GM23248 (cell line): Measurements from ENCODE around the gene UQCRHL. TPM values are rescaled to one million over a fixed set of nuclear protein-coding genes. Genes with fewer than 3 reads are reported as not detected.
A peak's percentile ranks its signal among the peaks of the same experiment; 100 is the strongest.

Experiments used
- DNase-seq: peaks from one replicate; pipeline ENCODE4 v3.0.0-alpha.2; 2015
- H2AFZ ChIP-seq: fragments of 200-600 bp; sonication (generic); 2 replicates; pipeline ENCODE4 v1.6.1; 2016; ENCODE audit warnings: antibody characterized with exemption
- H3F3A ChIP-seq: fragments of 200-600 bp; sonication (generic); 2 replicates; pipeline ENCODE4 v1.6.1; 2016; ENCODE audit warnings: mild to moderate bottlenecking, antibody characterized with exemption, mixed run types; ENCODE audit not compliant: insufficient read depth
- H3K27ac ChIP-seq: fragments of 200-600 bp; sonication (generic); 2 replicates; pipeline ENCODE4 v1.5.1; 2016; ENCODE audit warnings: mild to moderate bottlenecking
- H3K27me3 ChIP-seq: fragments of 200-600 bp; sonication (generic); replicated peaks from 2 replicates; pipeline ENCODE4 v1.6.1; 2016; ENCODE audit warnings: mild to moderate bottlenecking; ENCODE audit not compliant: insufficient read depth
- H3K36me3 ChIP-seq: fragments of 200-600 bp; sonication (generic); 2 replicates; pipeline ENCODE4 v1.6.1; 2016; ENCODE audit warnings: low read depth, mild to moderate bottlenecking
- H3K4me1 ChIP-seq: fragments of 200-600 bp; sonication (generic); 2 replicates; pipeline ENCODE4 v1.6.1; 2016; ENCODE audit warnings: mild to moderate bottlenecking; ENCODE audit not compliant: insufficient read depth
- H3K4me2 ChIP-seq: fragments of 200-600 bp; sonication (generic); one replicate; pipeline ENCODE4 v1.6.1; 2016; ENCODE audit warnings: mild to moderate bottlenecking; ENCODE audit not compliant: unreplicated experiment
- H3K4me3 ChIP-seq: fragments of 200-600 bp; sonication (generic); 2 replicates; pipeline ENCODE4 v1.5.1; 2016; ENCODE audit warnings: mild to moderate bottlenecking
- H3K79me2 ChIP-seq: fragments of 200-600 bp; sonication (generic); 2 replicates; pipeline ENCODE4 v1.6.1; 2016; ENCODE audit warnings: mild to moderate bottlenecking; ENCODE audit not compliant: insufficient read depth
- H3K9ac ChIP-seq: fragments of 200-600 bp; sonication (generic); 2 replicates; pipeline ENCODE4 v1.6.1; 2016; ENCODE audit warnings: mild to moderate bottlenecking
- H3K9me2 ChIP-seq: fragments of 200-600 bp; sonication (generic); 2 replicates; pipeline ENCODE4 v1.6.1; 2016; ENCODE audit warnings: mixed run types, mild to moderate bottlenecking, moderate library complexity; ENCODE audit not compliant: insufficient read depth
- H3K9me3 ChIP-seq: fragments of 200-600 bp; sonication (generic); one replicate; pipeline ENCODE4 v1.6.1; 2017; ENCODE audit warnings: low read depth
- H4K20me1 ChIP-seq: fragments of 200-600 bp; sonication (generic); 2 replicates; pipeline ENCODE4 v1.6.0; 2016; ENCODE audit not compliant: insufficient read depth
- EZH2 ChIP-seq: fragments of 200-600 bp; sonication (generic); IDR thresholded peaks from 2 replicates; pipeline ENCODE4 v1.6.1; 2018; ENCODE audit warnings: antibody characterized with exemption, mild to moderate bottlenecking; ENCODE audit not compliant: insufficient read depth, poor library complexity, severe bottlenecking
- EZH2phosphoT487 ChIP-seq: fragments of 200-600 bp; sonication (generic); IDR thresholded peaks from 2 replicates; pipeline ENCODE4 v1.6.1; 2018; ENCODE audit warnings: antibody characterized with exemption, moderate library complexity, mild to moderate bottlenecking, low read depth; ENCODE audit not compliant: insufficient read depth
- WGBS, 2 experiments: methylation state at CpG; one replicate each; pipeline ENCODE4 v1.1.6; 2015 to 2017; ENCODE audit warnings: low lambda C conversion rate in 2 of 2, low coverage in 1 of 2; ENCODE audit errors: missing lambda C conversion rate in 2 of 2; 5-methylcytosine and 5-hydroxymethylcytosine counted together
- in situ Hi-C: fragments of 300-500 bp; cut with MboI; formaldehyde crosslinking; loops from 2 replicates; pipeline ENCODE4 v1.15.0; 2020
- polyA plus RNA-seq: library from polyadenylated mRNA; unstranded; fragments of >200 nt; fragmentation: Nextera tagmentation; extraction: Ambion mirVana; gene quantifications from 2 replicates; pipeline ENCODE4 v1.2.1, GENCODE V29; 2016
- total RNA-seq: library from RNA; depleted of rRNA; stranded (reverse); fragments of >200 nt; shearing (Covaris generic); gene quantifications from 2 replicates; pipeline ENCODE4 v1.2.3, GENCODE V29; 2014; rRNA removed

The UQCRHL gene
- total and polyA plus RNA-seq, 2 experiments from 2014 or later: 0.32 to 0.60 TPM

DNA sequence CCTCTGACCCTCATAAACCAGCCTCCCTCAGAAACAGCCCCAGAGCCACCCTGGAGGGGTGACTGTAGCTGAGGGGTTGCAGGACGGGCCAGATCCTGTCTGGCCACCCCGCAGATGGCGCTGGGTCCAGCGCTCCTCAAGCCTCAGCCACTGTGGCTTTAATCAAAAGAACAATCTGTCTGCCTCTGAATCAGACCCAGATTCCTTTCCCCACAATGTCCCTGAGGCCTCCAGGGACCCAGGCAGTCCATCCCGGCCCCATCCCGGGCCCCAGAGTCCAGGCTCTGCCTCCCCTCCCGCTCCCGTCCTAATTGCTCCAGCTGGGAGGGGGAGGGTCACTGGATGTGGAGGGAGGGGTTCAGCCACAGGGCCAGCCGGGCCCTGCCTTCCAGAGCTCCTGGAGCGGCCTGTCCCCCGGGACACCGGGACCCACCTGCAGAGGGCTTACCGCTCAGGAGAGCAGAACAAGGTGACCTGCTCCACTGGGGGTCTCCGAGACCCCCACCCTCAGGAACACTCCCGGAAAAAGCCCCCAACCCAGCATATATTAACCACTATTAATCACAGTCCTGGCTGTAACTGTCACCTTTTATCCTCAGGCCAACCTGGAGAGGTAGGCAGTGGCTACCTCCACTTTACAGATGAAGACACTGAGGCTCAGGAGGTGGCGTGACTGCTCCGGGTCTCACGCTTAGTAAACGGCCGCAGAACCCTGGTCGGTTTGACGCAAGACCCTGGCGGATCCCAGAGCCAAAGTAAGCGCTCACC lies 49.7 kb downstream of the UQCRHL start:
- Histone ChIP-seq H3K27ac (no peak overlapping the region), H3F3A (peaks cover 5% of the 10 kb centered on the region), H3K4me3 (peak overlapping the region; percentile 77), H3K4me2 (peak overlapping the region; percentile 36), H3K27me3 (no peaks in the 10 kb centered on the region), H3K9me3 (no peaks in the 10 kb centered on the region), H3K4me1 (peaks cover 23% of the 10 kb centered on the region), H3K9me2 (no peaks in the 10 kb centered on the region), H3K9ac (0 out of 2 replicates have a peak overlapping the region, but pooled peaks have one; percentile 82), H3K36me3 (no peaks in the 10 kb centered on the region), H2AFZ (peak overlapping the region; percentile 39; the same call in 1 of the 2 replicates), H3K79me2 (peaks cover 40% of the 10 kb centered on the region), H4K20me1 (no peaks in the 10 kb centered on the region)
- in situ Hi-C loops: no loop called here
- WGBS, 2 experiments: 29 to 35% methylated on average over 19 to 22 of the region's 24 CpGs
- DNase-seq: peak; percentile 40
- TF ChIP-seq EZH2phosphoT487 (no peak), EZH2 (no peak)

Other genes starting within 250 kb of the UQCRHL start
- 2.2 and 3.9 TPM in 2 replicates for gene AGMAT, start 222.6 kb downstream of the UQCRHL start, total RNA-seq
- 0.75 and 0.85 TPM in 2 replicates for gene AGMAT, start 222.6 kb downstream of the UQCRHL start, polyA plus RNA-seq
- gene DDI2, start 190.2 kb downstream of the UQCRHL start, total RNA-seq: 7.9 and 19.6 TPM in 2 replicates
- 4.3 and 5.0 TPM in 2 replicates for gene DDI2, start 190.2 kb downstream of the UQCRHL start, polyA plus RNA-seq
- gene PLEKHM2, start 123.3 kb downstream of the UQCRHL start, total RNA-seq: 52.9 and 67.9 TPM in 2 replicates
- gene PLEKHM2, start 123.3 kb downstream of the UQCRHL start, polyA plus RNA-seq: 14.8 and 14.9 TPM in 2 replicates
- 0.13 and 0.54 TPM in 2 replicates for gene SLC25A34, start 71.4 kb downstream of the UQCRHL start, total RNA-seq
- 0.20 and 0.29 TPM in 2 replicates for gene SLC25A34, start 71.4 kb downstream of the UQCRHL start, polyA plus RNA-seq
- gene TMEM82, start 65.2 kb downstream of the UQCRHL start, total RNA-seq: not detected in 2 replicates
- not detected in 2 replicates for gene TMEM82, start 65.2 kb downstream of the UQCRHL start, polyA plus RNA-seq
- 59.6 and 69.9 TPM in 2 replicates for gene FBLIM1, start 48.9 kb downstream of the UQCRHL start, total RNA-seq
- gene FBLIM1, start 48.9 kb downstream of the UQCRHL start, polyA plus RNA-seq: 63.3 and 67.3 TPM in 2 replicates
- 12.5 and 16.5 TPM in 2 replicates for gene SPEN, start 40.1 kb upstream of the UQCRHL start, total RNA-seq
- gene SPEN, start 40.1 kb upstream of the UQCRHL start, polyA plus RNA-seq: 16.7 and 17.2 TPM in 2 replicates
- gene ZBTB17, start 168.5 kb upstream of the UQCRHL start, total RNA-seq: 33.2 and 50.7 TPM in 2 replicates
- 20.5 and 25.1 TPM in 2 replicates for gene ZBTB17, start 168.5 kb upstream of the UQCRHL start, polyA plus RNA-seq
- gene SRARP, start 196.6 kb upstream of the UQCRHL start, total RNA-seq: not detected in 2 replicates
- gene SRARP, start 196.6 kb upstream of the UQCRHL start, polyA plus RNA-seq: not detected in 2 replicates
- 22.9 and 35.7 TPM in 2 replicates for gene HSPB7, start 210.4 kb upstream of the UQCRHL start, total RNA-seq
- 111 and 113 TPM in 2 replicates for gene HSPB7, start 210.4 kb upstream of the UQCRHL start, polyA plus RNA-seq
- gene CLCNKA, start 214.4 kb upstream of the UQCRHL start, total RNA-seq: not detected in 2 replicates
- gene CLCNKA, start 214.4 kb upstream of the UQCRHL start, polyA plus RNA-seq: not detected in 2 replicates
- gene CLCNKB, start 236.1 kb upstream of the UQCRHL start, total RNA-seq: not detected in 2 replicates
- gene CLCNKB, start 236.1 kb upstream of the UQCRHL start, polyA plus RNA-seq: 0.11 TPM in 1 of 2 replicates, not detected in the other